HepG2 (cell line): ENCODE measurements around the gene BATF2. TPM values are rescaled to one million over a fixed set of nuclear protein-coding genes. Genes with fewer than 3 reads are reported as not detected.
A peak's percentile ranks its signal among the peaks of the same experiment; 100 is the strongest.

Source experiments
- ATAC-seq: fragments of 200-7000 bp; cut with Tn5 transposase; 3 replicates; pipeline ENCODE4 v1.9.1; 2020; ENCODE audit warnings: mild to moderate bottlenecking, moderate library complexity
- BruUV-seq: library from RNA; stranded (reverse); fragments of 400-500 nt; replicated peaks from 2 replicates; lab custom pipeline; 2021; lab: Mats Ljungman, UMichigan
- CTCF ChIA-PET: fragments of 300-600 bp; formaldehyde crosslinking; extraction: SDS; loops from one replicate; lab custom pipeline; 2021; ENCODE audit warnings: low total read pairs, inconsistent platforms, low intra/inter-chr PET ratio; lab: Yijun Ruan, JAX
- POLR2A ChIA-PET: fragments of 350-600 bp; sonication (Branson Sonifier 250); formaldehyde crosslinking; loops from one replicate; lab custom pipeline; 2020; ENCODE audit warnings: antibody characterized with exemption, inconsistent platforms; lab: Yijun Ruan, JAX
- DNase-seq: peaks from one replicate; pipeline ENCODE4 v3.0.0-alpha.2; 2015; ENCODE audit warnings: low spot score
- FAIRE-seq: peaks from 3 replicates; lab custom pipeline; 2011; peaks lifted over from hg19 to GRCh38; lab: Jason Lieb, UNC
- H2AFZ ChIP-seq: one replicate; pipeline ENCODE4 v1.6.1; 2011; ENCODE audit warnings: low read length, inconsistent platforms
- H3K27ac ChIP-seq: fragments of 300-600 bp; 3 replicates; pipeline ENCODE4 v1.8.0; 2011; ENCODE audit warnings: mixed run types, mild to moderate bottlenecking, mixed read lengths, low read length, inconsistent platforms; ENCODE audit not compliant: insufficient read depth; ENCODE audit errors: extremely low read length
- H3K27me3 ChIP-seq, 2 experiments: fragments of 200-600 bp in 1 of 2; 2 replicates in 1 of 2; 3 replicates in 1 of 2; pipeline versions ENCODE4 v1.6.0 to v1.8.0; 2011; ENCODE audit warnings: low read length in 2 of 2, mild to moderate bottlenecking in 2 of 2, moderate library complexity in 2 of 2, inconsistent platforms in 1 of 2; ENCODE audit not compliant: insufficient read depth in 2 of 2, control insufficient read depth in 1 of 2
- H3K36me3 ChIP-seq, 2 experiments: fragments of 200-600 bp in 1 of 2; replicated peaks in 1 of 2; 2 replicates in 1 of 2; 3 replicates in 1 of 2; pipeline versions ENCODE4 v1.5.1 to v1.8.0; 2011; ENCODE audit warnings: low read length in 2 of 2, inconsistent platforms in 1 of 2; ENCODE audit not compliant: insufficient read depth in 2 of 2, control insufficient read depth in 1 of 2
- H3K4me1 ChIP-seq: 2 replicates; pipeline ENCODE4 v1.5.1; 2012; ENCODE audit warnings: low read length, inconsistent platforms; ENCODE audit not compliant: insufficient read depth
- H3K4me2 ChIP-seq: 2 replicates; pipeline ENCODE4 v1.6.0; 2011; ENCODE audit warnings: low read depth, low read length, inconsistent platforms
- H3K4me3 ChIP-seq, 3 experiments: fragments of 200-600 bp in 1 of 3; sonication (generic), shearing (Covaris generic) in 1 of 3; replicated peaks in 1 of 3; 2 replicates each; pipeline ENCODE4 v1.5.1; 2011 to 2016; ENCODE audit warnings: low read length in 3 of 3, inconsistent platforms in 2 of 3, low read depth in 2 of 3, mild to moderate bottlenecking in 2 of 3, control low read depth in 1 of 3, mixed read lengths in 1 of 3; ENCODE audit not compliant: insufficient read depth in 1 of 3
- H3K79me2 ChIP-seq: one replicate; pipeline ENCODE4 v1.6.1; 2011; ENCODE audit warnings: low read length, inconsistent platforms; ENCODE audit not compliant: insufficient read depth
- H3K9ac ChIP-seq: 2 replicates; pipeline ENCODE4 v1.6.0; 2011; ENCODE audit warnings: mild to moderate bottlenecking, low read depth, low read length, inconsistent platforms; ENCODE audit not compliant: insufficient read depth
- H3K9me3 ChIP-seq: 2 replicates; pipeline ENCODE4 v1.5.1; 2012; ENCODE audit warnings: mild to moderate bottlenecking, low read length
- H4K20me1 ChIP-seq: 2 replicates; pipeline ENCODE4 v1.6.0; 2011; ENCODE audit warnings: inconsistent platforms, mild to moderate bottlenecking, low read length, moderate library complexity; ENCODE audit not compliant: insufficient read depth
- AGO2 ChIP-seq: fragments of 200-400 bp; formaldehyde crosslinking; optimal IDR thresholded peaks from 2 replicates; pipeline ENCODE3; 2017; ENCODE audit warnings: mild to moderate bottlenecking, low read depth, low read length, moderate library complexity
- ATF7 ChIP-seq, 2 experiments: fragments of 450-650 bp in 1 of 2; sonication (generic) in 1 of 2; formaldehyde crosslinking in 1 of 2; IDR thresholded peaks; 2 replicates each; pipeline versions ENCODE4 v1.4.0 to v1.6.1; 2016 to 2020; ENCODE audit warnings: antibody characterized with exemption in 1 of 2, mild to moderate bottlenecking in 1 of 2, missing genetic modification reagents in 1 of 2
- DPF2 ChIP-seq: sonication (generic); formaldehyde crosslinking; IDR thresholded peaks from 2 replicates; pipeline ENCODE4 v1.4.0; 2020; ENCODE audit warnings: mild to moderate bottlenecking, low read depth, missing genetic modification reagents, borderline replicate concordance
- HNRNPH1 ChIP-seq: fragments of 200-400 bp; formaldehyde crosslinking; optimal IDR thresholded peaks from 2 replicates; pipeline ENCODE3; 2017; ENCODE audit warnings: mild to moderate bottlenecking, low read depth, low read length
- ISL2 ChIP-seq: sonication (generic); formaldehyde crosslinking; IDR thresholded peaks from 2 replicates; pipeline ENCODE4 v1.5.0; 2020; ENCODE audit warnings: missing genetic modification reagents
- KDM1A ChIP-seq: IDR thresholded peaks from 2 replicates; pipeline ENCODE4 v1.6.1; 2016; ENCODE audit warnings: missing compliant biosample characterization
- KLF13 ChIP-seq: sonication (generic); formaldehyde crosslinking; IDR thresholded peaks from 2 replicates; pipeline ENCODE4 v1.4.0; 2020; ENCODE audit warnings: mild to moderate bottlenecking, missing genetic modification reagents
- NAIF1 ChIP-seq: sonication (generic); formaldehyde crosslinking; IDR thresholded peaks from 2 replicates; pipeline ENCODE4 v1.5.0; 2020; ENCODE audit warnings: mild to moderate bottlenecking, missing genetic modification reagents, borderline replicate concordance
- NFE2L2 ChIP-seq: fragments of 150-350 bp; IDR thresholded peaks from 2 replicates; pipeline ENCODE4 v1.6.1; 2014; ENCODE audit warnings: low read length
- RCOR2 ChIP-seq: IDR thresholded peaks from 2 replicates; pipeline ENCODE4 v1.6.1; 2016; ENCODE audit warnings: missing biosample characterization, missing genetic modification reagents
- RXRA ChIP-seq: sonication (generic); formaldehyde crosslinking; IDR thresholded peaks from 2 replicates; pipeline ENCODE4 v1.5.1; 2020; ENCODE audit warnings: missing genetic modification reagents
- ZNF547 ChIP-seq: sonication (generic); formaldehyde crosslinking; IDR thresholded peaks from 2 replicates; pipeline ENCODE4 v1.5.1; 2020; ENCODE audit warnings: mild to moderate bottlenecking, missing genetic modification reagents
- WGBS: methylation state at CpG from one replicate; pipeline ENCODE4 v1.1.6; 2017; ENCODE audit warnings: low lambda C conversion rate; 5-methylcytosine and 5-hydroxymethylcytosine counted together
- in situ Hi-C: cut with HindIII; loops from 2 replicates; pipeline ENCODE4 v1.10.0; 2017; ENCODE audit warnings: low pct_unique_long_range_greater_than_20kb; ENCODE audit not compliant: extremely low pct_ligation_motif_present
- intact Hi-C: fragments of 100-400 bp; cut with micrococcal nuclease; formaldehyde crosslinking; loops from one replicate; pipeline ENCODE4 v1.10.0; 2022; ENCODE audit not compliant: unreplicated experiment
- polyA plus RNA-seq, 8 experiments: library from polyadenylated mRNA; depleted of rRNA in 3 of 8; stranded (reverse) in 7 of 8; unstranded in 1 of 8; fragments of >200 nt; fragmentation: Illumina TruSeq in 4 of 8; extraction: Trizol in 4 of 8; gene quantifications; 2 replicates each; pipeline versions ENCODE4 v1.2.1 to v1.2.3, GENCODE V29; 2011 to 2016; ENCODE audit warnings: low read depth in 4 of 8, missing spikeins in 1 of 8, mixed read lengths in 1 of 8; ENCODE audit not compliant: insufficient read depth in 1 of 8
- total RNA-seq, 5 experiments: library from RNA; depleted of rRNA; stranded (reverse); fragments of >200 nt; fragmentation: Illumina TruSeq; extraction: Trizol; gene quantifications; 2 replicates each; pipeline ENCODE4 v1.2.3, GENCODE V29; 2016; ENCODE audit warnings: low read depth in 1 of 5
- TF ChIP-seq, protein P1 (sequence below): sonication (generic); IDR thresholded peaks from 2 replicates; pipeline ENCODE4 v1.6.1; 2016; ENCODE audit warnings: low read depth, borderline replicate concordance
- TF ChIP-seq, protein P2 (sequence below): sonication (generic); formaldehyde crosslinking; IDR thresholded peaks from 2 replicates; pipeline ENCODE4 v1.4.0; 2020; ENCODE audit warnings: low read depth, mild to moderate bottlenecking, missing genetic modification reagents
- TF ChIP-seq, protein P3 (sequence below): IDR thresholded peaks from 2 replicates; pipeline ENCODE4 v1.6.1; 2016; ENCODE audit warnings: missing biosample characterization, missing genetic modification reagents, low read depth

BATF2 gene
- total and polyA plus RNA-seq, 2 of the 13 experiments (the other 11 are each of a cell fraction or from before 2014, with no cell fraction given), result 2.8 to 3.9 TPM

GRCh38 chr11:65043881-65044501, 47.2 kb upstream of the BATF2 start (continued):
- TF ChIP-seq, protein P1, sequence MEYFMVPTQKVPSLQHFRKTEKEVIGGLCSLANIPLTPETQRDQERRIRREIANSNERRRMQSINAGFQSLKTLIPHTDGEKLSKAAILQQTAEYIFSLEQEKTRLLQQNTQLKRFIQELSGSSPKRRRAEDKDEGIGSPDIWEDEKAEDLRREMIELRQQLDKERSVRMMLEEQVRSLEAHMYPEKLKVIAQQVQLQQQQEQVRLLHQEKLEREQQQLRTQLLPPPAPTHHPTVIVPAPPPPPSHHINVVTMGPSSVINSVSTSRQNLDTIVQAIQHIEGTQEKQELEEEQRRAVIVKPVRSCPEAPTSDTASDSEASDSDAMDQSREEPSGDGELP, result no peak
- TF ChIP-seq ZNF547 (CRISPR knock-in tag) (no peak), HNRNPH1 (no peak), AGO2 (peak; percentile 81), KLF13 (CRISPR knock-in tag) (no peak)
- TF ChIP-seq, protein P2, sequence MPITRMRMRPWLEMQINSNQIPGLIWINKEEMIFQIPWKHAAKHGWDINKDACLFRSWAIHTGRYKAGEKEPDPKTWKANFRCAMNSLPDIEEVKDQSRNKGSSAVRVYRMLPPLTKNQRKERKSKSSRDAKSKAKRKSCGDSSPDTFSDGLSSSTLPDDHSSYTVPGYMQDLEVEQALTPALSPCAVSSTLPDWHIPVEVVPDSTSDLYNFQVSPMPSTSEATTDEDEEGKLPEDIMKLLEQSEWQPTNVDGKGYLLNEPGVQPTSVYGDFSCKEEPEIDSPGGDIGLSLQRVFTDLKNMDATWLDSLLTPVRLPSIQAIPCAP, result no peak
- TF ChIP-seq, all 625 proteins: peak for 5

DNA sequence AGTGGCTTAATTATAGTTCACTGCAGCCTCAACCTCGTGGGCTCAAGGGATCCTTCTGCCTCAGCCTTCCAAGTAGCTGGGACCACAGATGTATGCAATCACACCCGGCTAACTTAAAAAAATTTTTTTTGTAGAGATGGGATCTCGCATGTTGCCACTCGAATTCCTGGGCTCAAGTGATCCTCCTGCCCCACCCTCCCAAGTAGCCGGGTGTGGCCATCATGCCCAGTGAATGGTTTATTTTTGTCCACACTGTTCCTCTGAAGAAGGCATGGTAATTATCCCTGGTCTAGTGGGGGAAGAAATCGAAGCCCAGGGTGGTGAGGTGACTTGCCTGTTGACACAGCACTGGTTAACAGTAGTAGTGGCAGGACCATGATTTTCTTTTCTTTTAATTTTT, 46.1 kb upstream of the BATF2 start:
- no peak overlapping the region for H3K27ac ChIP-seq
- WGBS, result 94% methylated on average over 6 of the region's 6 CpGs
- H3K4me1 ChIP-seq, result peaks cover 24% of the 10 kb centered on the region
- H3K9me3 ChIP-seq, result no peaks in the 10 kb centered on the region
- ChIA-PET CTCF (no interaction called here), POLR2A (interaction anchor here (0.6 to 3.8 kb wide), 3 partner anchors 15 to 534 kb away, joined by 3 to 39 read pairs (median 4); partner anchors contain the start of genes NAALADL1 and SNX15)
- no peak overlapping the region for H2AFZ ChIP-seq
- H3K4me2 ChIP-seq, result peak overlapping the region; percentile 83
- in situ Hi-C loops, result no loop called here
- no peaks in the 10 kb centered on the region for H3K27me3 ChIP-seq
- no TSS peak for BruUV-seq
- peak overlapping the region in 1 of 3 experiments; percentile 89; a peak in 1 of 6 replicates for H3K4me3 ChIP-seq
- FAIRE-seq (no peak), DNase-seq (no peak)
- no peak overlapping the region for H3K9ac ChIP-seq
- H3K36me3 ChIP-seq, result peaks cover 9 to 26% of the 10 kb centered on the region in 2 experiments; a peak in 4 of 5 replicates
- H3K79me2 ChIP-seq, result peaks cover 10% of the 10 kb centered on the region
- no peak for TF ChIP-seq ATF7 (IDR thresholded peaks at IDR 0.05)
- no peak for TF ChIP-seq ATF7 (CRISPR knock-in tag; IDR thresholded peaks at IDR 0.05)
- TF ChIP-seq KDM1A (CRISPR knock-in tag), result no peak
- no peak for TF ChIP-seq NFE2L2
- no peak for TF ChIP-seq RCOR2 (CRISPR knock-in tag)
- TF ChIP-seq, protein P3, sequence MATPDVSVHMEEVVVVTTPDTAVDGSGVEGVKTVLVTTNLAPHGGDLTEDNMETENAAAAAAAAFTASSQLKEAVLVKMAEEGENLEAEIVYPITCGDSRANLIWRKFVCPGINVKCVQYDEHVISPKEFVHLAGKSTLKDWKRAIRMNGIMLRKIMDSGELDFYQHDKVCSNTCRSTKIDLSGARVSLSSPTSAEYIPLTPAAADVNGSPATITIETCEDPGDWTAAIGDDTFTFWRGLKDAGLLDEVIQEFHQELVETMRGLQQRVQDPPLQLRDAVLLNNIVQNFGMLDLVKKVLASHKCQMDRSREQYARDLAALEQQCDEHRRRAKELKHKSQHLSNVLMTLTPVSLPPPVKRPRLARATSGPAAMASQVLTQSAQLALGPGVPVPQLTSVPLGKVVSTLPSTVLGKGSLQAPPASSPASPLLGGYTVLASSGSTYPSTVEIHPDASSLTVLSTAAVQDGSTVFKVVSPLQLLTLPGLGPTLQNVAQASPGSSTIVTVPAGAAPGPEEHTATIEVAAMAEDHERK (CRISPR knock-in tag), result no peak
- TF ChIP-seq ISL2, result no peak
- TF ChIP-seq NAIF1 (CRISPR knock-in tag), result no peak
- no peak for TF ChIP-seq RXRA
- no peak for TF ChIP-seq DPF2 (CRISPR knock-in tag)
- TF ChIP-seq, all 625 proteins: peak for 0
- intact Hi-C loops, result no loop called here
- H4K20me1 ChIP-seq, result no peaks in the 10 kb centered on the region
- no peak for ATAC-seq
